ENCODE measurements around the gene TRPM3.

- TF ChIP-seq, protein P1, sequence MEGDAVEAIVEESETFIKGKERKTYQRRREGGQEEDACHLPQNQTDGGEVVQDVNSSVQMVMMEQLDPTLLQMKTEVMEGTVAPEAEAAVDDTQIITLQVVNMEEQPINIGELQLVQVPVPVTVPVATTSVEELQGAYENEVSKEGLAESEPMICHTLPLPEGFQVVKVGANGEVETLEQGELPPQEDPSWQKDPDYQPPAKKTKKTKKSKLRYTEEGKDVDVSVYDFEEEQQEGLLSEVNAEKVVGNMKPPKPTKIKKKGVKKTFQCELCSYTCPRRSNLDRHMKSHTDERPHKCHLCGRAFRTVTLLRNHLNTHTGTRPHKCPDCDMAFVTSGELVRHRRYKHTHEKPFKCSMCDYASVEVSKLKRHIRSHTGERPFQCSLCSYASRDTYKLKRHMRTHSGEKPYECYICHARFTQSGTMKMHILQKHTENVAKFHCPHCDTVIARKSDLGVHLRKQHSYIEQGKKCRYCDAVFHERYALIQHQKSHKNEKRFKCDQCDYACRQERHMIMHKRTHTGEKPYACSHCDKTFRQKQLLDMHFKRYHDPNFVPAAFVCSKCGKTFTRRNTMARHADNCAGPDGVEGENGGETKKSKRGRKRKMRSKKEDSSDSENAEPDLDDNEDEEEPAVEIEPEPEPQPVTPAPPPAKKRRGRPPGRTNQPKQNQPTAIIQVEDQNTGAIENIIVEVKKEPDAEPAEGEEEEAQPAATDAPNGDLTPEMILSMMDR (conservative IDR thresholded peaks at IDR 0.05): no peak
- TF ChIP-seq ZFX (IDR thresholded peaks at IDR 0.05): no peak
Measured at GRCh38 chr9:71036501-71036900, 84.9 kb downstream of the TRPM3 start.

All from C4-2B (cell line).